ENCODE measurements around the gene ANKRD44. TPM values are rescaled to one million over a fixed set of nuclear protein-coding genes. Genes with fewer than 3 reads are reported as not detected.

Gene ANKRD44
- total RNA-seq, 1 donor from 2014 or later: 4.3 TPM

DNA sequence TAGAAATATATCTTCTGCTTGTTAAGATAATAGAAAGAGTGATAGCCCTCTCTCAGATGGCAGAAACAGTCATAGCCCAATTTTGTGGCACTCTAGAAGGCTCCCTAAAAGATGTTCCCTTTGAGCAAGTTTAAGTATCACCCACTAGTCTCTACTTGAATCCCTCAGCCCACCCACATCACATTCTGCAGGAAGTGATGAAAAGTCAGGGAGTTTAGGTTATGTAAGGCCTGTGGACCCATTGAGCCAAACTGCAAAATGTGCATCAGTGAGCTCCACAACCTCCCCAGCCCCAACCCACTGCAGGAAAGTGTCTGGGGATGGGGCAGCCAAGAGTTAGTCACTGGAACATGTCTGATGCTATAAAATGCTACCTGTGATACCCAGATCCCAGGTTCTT, 25.6 kb downstream of the ANKRD44 start:
- H3K4me3 ChIP-seq (ENCODE audit: low read depth, low read length): no peak overlapping the region
- TF ChIP-seq, protein P1, sequence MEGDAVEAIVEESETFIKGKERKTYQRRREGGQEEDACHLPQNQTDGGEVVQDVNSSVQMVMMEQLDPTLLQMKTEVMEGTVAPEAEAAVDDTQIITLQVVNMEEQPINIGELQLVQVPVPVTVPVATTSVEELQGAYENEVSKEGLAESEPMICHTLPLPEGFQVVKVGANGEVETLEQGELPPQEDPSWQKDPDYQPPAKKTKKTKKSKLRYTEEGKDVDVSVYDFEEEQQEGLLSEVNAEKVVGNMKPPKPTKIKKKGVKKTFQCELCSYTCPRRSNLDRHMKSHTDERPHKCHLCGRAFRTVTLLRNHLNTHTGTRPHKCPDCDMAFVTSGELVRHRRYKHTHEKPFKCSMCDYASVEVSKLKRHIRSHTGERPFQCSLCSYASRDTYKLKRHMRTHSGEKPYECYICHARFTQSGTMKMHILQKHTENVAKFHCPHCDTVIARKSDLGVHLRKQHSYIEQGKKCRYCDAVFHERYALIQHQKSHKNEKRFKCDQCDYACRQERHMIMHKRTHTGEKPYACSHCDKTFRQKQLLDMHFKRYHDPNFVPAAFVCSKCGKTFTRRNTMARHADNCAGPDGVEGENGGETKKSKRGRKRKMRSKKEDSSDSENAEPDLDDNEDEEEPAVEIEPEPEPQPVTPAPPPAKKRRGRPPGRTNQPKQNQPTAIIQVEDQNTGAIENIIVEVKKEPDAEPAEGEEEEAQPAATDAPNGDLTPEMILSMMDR (IDR thresholded peaks at IDR 0.05; ENCODE audit: insufficient read depth, low read length, poor library complexity, severe bottlenecking): no peak

DNA sequence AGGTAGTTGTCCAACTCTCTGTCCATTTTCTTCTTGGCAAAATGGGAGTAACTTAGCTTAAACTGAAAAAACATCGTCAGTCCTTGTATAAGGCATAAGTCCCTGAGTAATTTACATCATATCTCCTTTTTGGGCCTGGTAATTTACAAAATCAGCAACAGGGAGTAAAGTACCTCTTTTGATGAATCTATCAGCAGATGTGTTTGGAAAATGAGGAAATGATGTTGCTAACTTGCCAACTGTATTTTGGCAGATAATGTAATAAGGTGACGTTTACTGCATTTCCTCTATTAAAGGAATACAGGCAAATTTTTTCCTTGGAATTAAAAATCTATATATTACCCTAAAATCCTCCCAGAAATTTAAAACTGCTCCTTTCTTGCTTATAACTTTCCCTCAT, 29.2 kb downstream of the ANKRD44 start:
- Histone ChIP-seq H3K4me3 (ENCODE audit: low read depth, low read length) (no peak overlapping the region), H3K36me3 (ENCODE audit: control insufficient read depth, insufficient read depth, low read length) (no peaks in the 10 kb centered on the region), H3K27me3 (ENCODE audit: control insufficient read depth, insufficient read depth, low read length) (no peaks in the 10 kb centered on the region)
- TF ChIP-seq, protein P1 (IDR thresholded peaks at IDR 0.05; ENCODE audit: insufficient read depth, low read length, poor library complexity, severe bottlenecking): no peak
- no peak for DNase-seq (ENCODE audit: low read depth)

More for the DNA sequence above, 25.6 kb downstream of the ANKRD44 start:
- Histone ChIP-seq H3K36me3 (ENCODE audit: control insufficient read depth, insufficient read depth, low read length) (no peaks in the 10 kb centered on the region), H3K27me3 (ENCODE audit: control insufficient read depth, insufficient read depth, low read length) (no peaks in the 10 kb centered on the region)
- DNase-seq (ENCODE audit: low read depth): no peak

DNA sequence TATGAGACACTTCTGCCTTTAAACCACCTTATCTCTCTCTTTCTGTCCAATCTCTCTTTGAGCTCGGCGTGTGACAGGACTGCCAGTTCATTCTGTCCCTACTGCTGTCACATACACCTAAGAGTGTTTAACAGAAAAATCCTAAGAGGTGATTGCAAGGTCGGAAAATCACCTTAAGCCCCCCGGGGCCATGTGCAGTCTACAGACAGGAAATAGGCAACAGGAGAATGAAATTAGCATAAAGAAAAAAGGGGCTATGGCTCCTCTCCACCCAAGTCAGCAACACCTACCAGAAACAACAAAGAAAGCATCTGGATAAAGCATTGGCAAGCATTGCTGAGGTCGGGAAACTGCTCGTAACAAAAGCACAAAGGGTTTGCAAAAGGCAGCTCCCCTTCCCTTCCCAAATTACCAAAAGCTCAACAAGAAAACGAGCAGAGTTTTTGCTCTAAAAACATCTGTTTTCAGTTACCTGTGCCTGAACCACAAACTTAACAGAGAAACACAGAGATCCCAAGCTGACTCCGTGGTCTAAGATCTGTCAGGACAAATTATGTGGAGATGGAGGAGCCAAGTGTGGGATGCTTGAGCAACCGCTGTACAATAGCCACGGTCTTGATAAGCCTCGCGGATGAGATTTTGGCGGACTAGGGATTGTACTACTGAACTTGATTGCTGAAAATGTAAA, 30.4 kb downstream of the ANKRD44 start:
- no peaks in the 10 kb centered on the region for H3K27me3 ChIP-seq (ENCODE audit: control insufficient read depth, insufficient read depth, low read length)
- no peaks in the 10 kb centered on the region for H3K36me3 ChIP-seq (ENCODE audit: control insufficient read depth, insufficient read depth, low read length)
- no peak for DNase-seq (ENCODE audit: low read depth)
- H3K4me3 ChIP-seq (ENCODE audit: low read depth, low read length): no peak overlapping the region
- TF ChIP-seq, protein P1 (IDR thresholded peaks at IDR 0.05; ENCODE audit: insufficient read depth, low read length, poor library complexity, severe bottlenecking): no peak

DNA sequence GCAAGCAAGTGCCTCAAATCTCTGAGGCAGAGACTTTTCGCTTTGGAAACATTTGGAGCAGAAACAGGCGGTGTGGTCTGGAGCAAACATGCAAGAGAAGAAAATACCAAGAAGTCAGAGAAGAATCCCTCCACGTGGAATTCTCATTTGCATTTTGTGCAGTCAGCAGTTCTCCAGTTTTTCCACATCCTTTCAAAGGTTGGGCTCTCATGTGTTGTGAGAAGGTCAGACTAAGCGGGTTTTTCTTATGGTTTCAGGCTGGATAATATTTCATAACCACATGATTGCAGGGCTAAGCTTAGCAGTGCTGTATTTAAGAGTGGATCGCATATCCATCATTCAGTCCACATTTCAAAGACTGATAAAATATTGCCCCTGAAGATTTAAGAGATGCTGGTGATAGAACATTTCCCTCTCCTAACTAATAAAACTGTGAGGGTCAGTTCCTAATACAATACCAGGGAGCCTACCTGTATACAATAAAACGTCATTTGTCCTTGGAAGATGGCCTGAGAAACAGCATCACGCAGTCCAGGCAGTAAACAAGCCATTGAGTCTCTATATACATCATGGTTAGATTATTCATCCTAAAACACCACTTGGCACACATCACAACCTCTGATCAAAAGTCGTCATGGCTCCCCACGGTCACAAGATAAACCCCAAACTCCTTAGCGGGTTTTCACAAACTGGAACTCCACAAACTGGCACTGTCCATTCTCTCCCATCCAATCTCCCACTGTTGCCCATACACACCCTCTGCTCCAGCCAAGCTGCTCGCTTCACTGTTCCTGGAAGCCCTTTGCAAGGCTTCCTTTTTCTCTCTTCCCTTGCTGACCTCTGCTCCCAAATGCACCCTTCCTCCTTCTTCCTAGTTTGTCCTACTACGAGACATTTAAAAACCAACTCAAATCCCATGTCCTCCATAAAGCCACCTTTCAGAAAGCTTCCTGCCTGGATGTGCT, 31.5 kb downstream of the ANKRD44 start:
- DNase-seq (ENCODE audit: low read depth): no peak
- no peak overlapping the region for H3K4me3 ChIP-seq (ENCODE audit: low read depth, low read length)
- no peaks in the 10 kb centered on the region for H3K27me3 ChIP-seq (ENCODE audit: control insufficient read depth, insufficient read depth, low read length)
- H3K36me3 ChIP-seq (ENCODE audit: control insufficient read depth, insufficient read depth, low read length): no peaks in the 10 kb centered on the region
- TF ChIP-seq, protein P1 (IDR thresholded peaks at IDR 0.05; ENCODE audit: insufficient read depth, low read length, poor library complexity, severe bottlenecking): no peak

DNA sequence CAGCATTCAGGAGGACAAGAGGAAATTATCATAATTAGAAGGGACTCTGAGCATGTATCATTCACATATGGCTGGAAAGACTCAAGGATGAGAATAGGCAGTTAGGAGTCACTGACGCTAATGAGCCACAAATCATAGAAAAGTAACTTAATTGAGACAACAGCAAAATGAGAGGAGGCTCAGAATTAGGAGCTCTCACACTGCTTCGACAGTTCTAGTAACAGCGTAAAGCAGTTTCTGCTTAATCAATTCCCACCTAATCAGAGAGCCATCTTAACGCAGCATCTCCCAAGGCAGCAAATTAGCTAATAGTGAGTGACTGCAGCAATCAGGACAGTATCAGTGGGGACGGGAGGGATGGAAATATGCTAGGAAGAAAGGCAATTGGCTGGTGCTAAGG, 32.8 kb downstream of the ANKRD44 start:
- Histone ChIP-seq H3K27me3 (ENCODE audit: control insufficient read depth, insufficient read depth, low read length) (no peaks in the 10 kb centered on the region), H3K4me3 (ENCODE audit: low read depth, low read length) (no peak overlapping the region), H3K36me3 (ENCODE audit: control insufficient read depth, insufficient read depth, low read length) (no peaks in the 10 kb centered on the region)
- DNase-seq (ENCODE audit: low read depth): no peak
- TF ChIP-seq, protein P1 (IDR thresholded peaks at IDR 0.05; ENCODE audit: insufficient read depth, low read length, poor library complexity, severe bottlenecking): no peak

Measured in kidney epithelial cell (primary cell).